HG03159 (cell line): Measurements from ENCODE around the gene CRMP1.
"Not testable (repeated sequence)": the region's sequence is repeated elsewhere in the genome, so short reads cannot be mapped to it uniquely, and the experiment has no call there.

ENCODE experiments used
- ATAC-seq: cut with Tn5 transposase; IDR thresholded peaks from one replicate; pipeline ENCODE4 v1.9.1; 2021; ENCODE audit warnings: mild to moderate bottlenecking, moderate library complexity; ENCODE audit not compliant: unreplicated experiment

CRMP1 gene

GRCh38 chr4:5863461-5864113, 29.3 kb downstream of the CRMP1 start:
- no peak for ATAC-seq

GRCh38 chr4:5858020-5858769, 34.7 kb downstream of the CRMP1 start:
- ATAC-seq: no peak

- no peak for ATAC-seq
Measured at GRCh38 chr4:5857199-5857598, 35.7 kb downstream of the CRMP1 start.

- not testable (repeated sequence) for ATAC-seq
Measured at GRCh38 chr4:5856362-5856761, 36.5 kb downstream of the CRMP1 start.

GRCh38 chr4:5854929-5855328, 38.0 kb downstream of the CRMP1 start:
- ATAC-seq: no peak

- no peak for ATAC-seq
Measured at GRCh38 chr4:5852523-5853202, 40.2 kb downstream of the CRMP1 start.

- ATAC-seq: no peak
Measured at GRCh38 chr4:5851637-5852301, 41.1 kb downstream of the CRMP1 start.

- no peak for ATAC-seq
Measured at GRCh38 chr4:5845035-5845905, 47.6 kb downstream of the CRMP1 start.

- no peak for ATAC-seq
Measured at GRCh38 chr4:5843573-5844530, 49.0 kb downstream of the CRMP1 start.

GRCh38 chr4:5842456-5842855, 50.4 kb downstream of the CRMP1 start:
- ATAC-seq: no peak

- no peak for ATAC-seq
Measured at GRCh38 chr4:5839751-5840674, 52.9 kb downstream of the CRMP1 start.

- no peak for ATAC-seq
Measured at GRCh38 chr4:5839332-5839731, 53.6 kb downstream of the CRMP1 start.

- ATAC-seq: not testable (repeated sequence)
Measured at GRCh38 chr4:5837483-5837882, 55.4 kb downstream of the CRMP1 start.

- no peak for ATAC-seq
Measured at GRCh38 chr4:5836943-5837342, 55.9 kb downstream of the CRMP1 start.

GRCh38 chr4:5828005-5828391, 64.9 kb downstream of the CRMP1 start:
- no peak for ATAC-seq

GRCh38 chr4:5827108-5828004, 65.5 kb downstream of the CRMP1 start:
- no peak for ATAC-seq

- no peak for ATAC-seq
Measured at GRCh38 chr4:5826437-5827107, 66.3 kb downstream of the CRMP1 start.
